CD14-positive monocyte (primary cell): Measurements from ENCODE around the gene CCDC85C. TPM values are rescaled to one million over a fixed set of nuclear protein-coding genes. Genes with fewer than 3 reads are reported as not detected.

ENCODE experiments used
- DNase-seq, 3 donors: peaks; one replicate each; pipeline ENCODE4 v3.0.0-alpha.2; 2011 to 2022
- H2AFZ ChIP-seq: 2 replicates; pipeline ENCODE4 v1.6.0; 2012; ENCODE audit warnings: mild to moderate bottlenecking, low read depth, low read length, inconsistent platforms; ENCODE audit not compliant: insufficient read depth, poor library complexity, severe bottlenecking
- H3K27ac ChIP-seq, 2 donors: 1 replicate in 1 of 2; 2 replicates in 1 of 2; pipeline ENCODE4 v1.5.1; 2012 to 2013; ENCODE audit warnings: low read length in 2 of 2, control low read depth in 1 of 2, inconsistent platforms in 1 of 2, low read depth in 1 of 2, mild to moderate bottlenecking in 1 of 2
- H3K27me3 ChIP-seq, 2 donors: one replicate each; pipeline versions ENCODE4 v1.6.0 to v1.6.1; 2011 to 2013; ENCODE audit warnings: low read length in 2 of 2; ENCODE audit not compliant: control insufficient read depth in 2 of 2, insufficient read depth in 2 of 2
- H3K36me3 ChIP-seq, 2 donors: replicated peaks in 1 of 2; 1 replicate in 1 of 2; 2 replicates in 1 of 2; pipeline versions ENCODE4 v1.5.1 to v1.6.1; 2012 to 2013; ENCODE audit warnings: low read length in 2 of 2, control low read depth in 1 of 2, inconsistent platforms in 1 of 2, mild to moderate bottlenecking in 1 of 2; ENCODE audit not compliant: insufficient read depth in 2 of 2, control insufficient read depth in 1 of 2
- H3K4me1 ChIP-seq, 2 donors: 1 replicate in 1 of 2; 2 replicates in 1 of 2; pipeline versions ENCODE4 v1.5.1 to v1.6.1; 2012 to 2013; ENCODE audit warnings: low read length in 2 of 2, control low read depth in 1 of 2, inconsistent platforms in 1 of 2, mild to moderate bottlenecking in 1 of 2, moderate library complexity in 1 of 2; ENCODE audit not compliant: insufficient read depth in 2 of 2, control insufficient read depth in 1 of 2
- H3K4me2 ChIP-seq: replicated peaks from 2 replicates; pipeline ENCODE3; 2012; ENCODE audit warnings: low read length, moderate library complexity, mild to moderate bottlenecking; ENCODE audit not compliant: poor library complexity, severe bottlenecking; ENCODE audit errors: extremely low read depth
- H3K4me3 ChIP-seq, 3 experiments: fragments of 200-600 bp in 1 of 3; sonication (generic) in 1 of 3; replicated peaks in 1 of 3; 1 replicate in 2 of 3; 2 replicates in 1 of 3; pipeline ENCODE4 v1.5.1; 2011 to 2013; ENCODE audit warnings: low read length in 3 of 3, mild to moderate bottlenecking in 3 of 3, control low read depth in 2 of 3, low read depth in 2 of 3, inconsistent platforms in 1 of 3, moderate library complexity in 1 of 3
- H3K79me2 ChIP-seq: 2 replicates; pipeline ENCODE4 v1.6.0; 2012; ENCODE audit warnings: mild to moderate bottlenecking, control low read depth, inconsistent platforms, low read length, moderate library complexity; ENCODE audit not compliant: insufficient read depth
- H3K9ac ChIP-seq: 2 replicates; pipeline ENCODE4 v1.6.0; 2017; ENCODE audit warnings: low read length, mild to moderate bottlenecking; ENCODE audit not compliant: insufficient read depth, poor library complexity, severe bottlenecking
- H3K9me3 ChIP-seq, 2 donors: replicated peaks in 1 of 2; 1 replicate in 1 of 2; 2 replicates in 1 of 2; pipeline versions ENCODE4 v1.5.1 to v1.6.1; 2012 to 2013; ENCODE audit warnings: low read length in 2 of 2, control low read depth in 1 of 2; ENCODE audit not compliant: control insufficient read depth in 1 of 2, insufficient read depth in 1 of 2
- H4K20me1 ChIP-seq: 2 replicates; pipeline ENCODE4 v1.6.0; 2012; ENCODE audit warnings: mild to moderate bottlenecking, low read length, control low read depth, moderate library complexity; ENCODE audit not compliant: insufficient read depth
- H3K27ac Mint-ChIP-seq, 7 donors: one replicate each; pipeline ENCODE4 v1.8.0; 2020; ENCODE audit warnings: mild to moderate bottlenecking in 7 of 7, mixed read lengths in 7 of 7, moderate library complexity in 6 of 7, inconsistent platforms in 2 of 7
- H3K27me3 Mint-ChIP-seq, 3 donors: one replicate each; pipeline ENCODE4 v1.8.0; 2021 to 2022; ENCODE audit warnings: low read depth in 3 of 3, mild to moderate bottlenecking in 3 of 3, mixed read lengths in 3 of 3, moderate library complexity in 3 of 3, inconsistent platforms in 1 of 3
- H3K36me3 Mint-ChIP-seq, 2 donors: one replicate each; pipeline ENCODE4 v1.8.0; 2020; ENCODE audit warnings: mixed read lengths in 2 of 2, inconsistent platforms in 1 of 2, mild to moderate bottlenecking in 1 of 2
- H3K4me1 Mint-ChIP-seq: one replicate; pipeline ENCODE4 v1.8.0; 2020; ENCODE audit warnings: mild to moderate bottlenecking, mixed read lengths
- H3K4me3 Mint-ChIP-seq, 2 donors: one replicate each; pipeline ENCODE4 v1.8.0; 2020; ENCODE audit warnings: mild to moderate bottlenecking in 2 of 2, mixed read lengths in 2 of 2, moderate library complexity in 1 of 2
- H3K9me3 Mint-ChIP-seq, 7 donors: one replicate each; pipeline ENCODE4 v1.8.0; 2020 to 2022; ENCODE audit warnings: mixed read lengths in 7 of 7, mild to moderate bottlenecking in 6 of 7, moderate library complexity in 6 of 7, inconsistent platforms in 2 of 7
- WGBS: methylation state at CpG from one replicate; pipeline ENCODE4 v1.1.5; 2013; ENCODE audit warnings: missing lambda C conversion rate; ENCODE audit not compliant: insufficient coverage; 5-methylcytosine and 5-hydroxymethylcytosine counted together
- intact Hi-C, 2 donors: fragments of 100-400 bp; cut with micrococcal nuclease; formaldehyde crosslinking; loops; one replicate each; pipeline versions ENCODE4 v1.15.0 to v1.15.1; 2023
- polyA plus RNA-seq, 3 donors: library from polyadenylated mRNA; depleted of rRNA in 1 of 3; unstranded in 2 of 3; stranded (reverse) in 1 of 3; fragments of 300-500 nt in 2 of 3; fragments of >200 nt in 1 of 3; fragmentation: Illumina TruSeq in 2 of 3; gene quantifications; 1 replicate in 2 of 3; 2 replicates in 1 of 3; pipeline ENCODE4 v1.2.3, GENCODE V29; 2012 to 2021
- TF ChIP-seq, protein P1 (sequence below): fragments of 200-600 bp; IDR thresholded peaks from one replicate; pipeline ENCODE4 v1.8.0; 2022; ENCODE audit warnings: antibody characterized with exemption, mild to moderate bottlenecking

CCDC85C gene
- polyA plus RNA-seq, 3 donors = under 0.01 to 0.03 TPM; not detected in 1

DNA sequence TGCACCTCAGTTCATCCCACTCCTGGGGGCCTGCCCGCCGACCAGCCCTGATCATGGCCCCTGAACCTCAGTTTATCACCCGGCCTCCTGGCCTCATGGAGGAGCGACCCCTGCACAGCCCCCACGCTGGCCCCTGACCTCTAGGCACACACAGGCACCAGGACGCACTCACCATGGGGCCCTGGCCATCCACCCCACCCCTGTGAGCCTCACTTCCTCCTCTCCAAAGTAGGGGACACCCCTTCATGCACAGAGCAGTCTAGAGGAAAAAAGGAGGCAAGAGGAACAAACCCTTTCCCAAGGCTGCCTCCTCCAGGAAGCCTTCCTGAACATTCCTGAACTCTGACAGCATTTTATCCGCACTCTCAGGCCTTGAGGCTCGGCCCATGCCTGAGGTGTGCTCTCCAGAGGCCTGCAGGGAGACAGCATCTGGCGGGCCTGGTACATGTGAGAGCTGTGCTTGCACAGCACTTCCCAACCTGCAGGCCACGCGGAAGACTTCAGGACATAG is 83.4 kb downstream of the CCDC85C start:
- H3K4me1 ChIP-seq = no peaks in the 10 kb centered on the region
- peak overlapping the region in 2 of 7 donors; percentile 18 to 36 for H3K27ac Mint-ChIP-seq
- H2AFZ ChIP-seq = no peak overlapping the region
- no peak overlapping the region for H3K4me3 Mint-ChIP-seq
- no peaks in the 10 kb centered on the region for H3K9me3 Mint-ChIP-seq
- no peaks in the 10 kb centered on the region for H3K79me2 ChIP-seq
- WGBS = 95% methylated on average over 11 of the region's 11 CpGs
- no peak overlapping the region for H3K27ac ChIP-seq
- no peak overlapping the region for H3K4me2 ChIP-seq
- no peaks in the 10 kb centered on the region for H3K36me3 Mint-ChIP-seq
- intact Hi-C loops = loop anchor here in 1 of 2 donors (5.0 kb wide), 1 partner anchor 362 kb away; no protein-coding TSS in a partner anchor
- H3K27me3 Mint-ChIP-seq = peaks cover 0 to 9% (median 5%) of the 10 kb centered on the region in 3 donors
- H3K9me3 ChIP-seq = no peaks in the 10 kb centered on the region
- H3K27me3 ChIP-seq = no peaks in the 10 kb centered on the region
- H3K9ac ChIP-seq = no peak overlapping the region
- no peaks in the 10 kb centered on the region for H3K36me3 ChIP-seq
- H3K4me3 ChIP-seq = no peak overlapping the region
- TF ChIP-seq, protein P1, sequence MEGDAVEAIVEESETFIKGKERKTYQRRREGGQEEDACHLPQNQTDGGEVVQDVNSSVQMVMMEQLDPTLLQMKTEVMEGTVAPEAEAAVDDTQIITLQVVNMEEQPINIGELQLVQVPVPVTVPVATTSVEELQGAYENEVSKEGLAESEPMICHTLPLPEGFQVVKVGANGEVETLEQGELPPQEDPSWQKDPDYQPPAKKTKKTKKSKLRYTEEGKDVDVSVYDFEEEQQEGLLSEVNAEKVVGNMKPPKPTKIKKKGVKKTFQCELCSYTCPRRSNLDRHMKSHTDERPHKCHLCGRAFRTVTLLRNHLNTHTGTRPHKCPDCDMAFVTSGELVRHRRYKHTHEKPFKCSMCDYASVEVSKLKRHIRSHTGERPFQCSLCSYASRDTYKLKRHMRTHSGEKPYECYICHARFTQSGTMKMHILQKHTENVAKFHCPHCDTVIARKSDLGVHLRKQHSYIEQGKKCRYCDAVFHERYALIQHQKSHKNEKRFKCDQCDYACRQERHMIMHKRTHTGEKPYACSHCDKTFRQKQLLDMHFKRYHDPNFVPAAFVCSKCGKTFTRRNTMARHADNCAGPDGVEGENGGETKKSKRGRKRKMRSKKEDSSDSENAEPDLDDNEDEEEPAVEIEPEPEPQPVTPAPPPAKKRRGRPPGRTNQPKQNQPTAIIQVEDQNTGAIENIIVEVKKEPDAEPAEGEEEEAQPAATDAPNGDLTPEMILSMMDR = no peak
- no peak for DNase-seq
- no peaks in the 10 kb centered on the region for H4K20me1 ChIP-seq
- no peaks in the 10 kb centered on the region for H3K4me1 Mint-ChIP-seq

DNA sequence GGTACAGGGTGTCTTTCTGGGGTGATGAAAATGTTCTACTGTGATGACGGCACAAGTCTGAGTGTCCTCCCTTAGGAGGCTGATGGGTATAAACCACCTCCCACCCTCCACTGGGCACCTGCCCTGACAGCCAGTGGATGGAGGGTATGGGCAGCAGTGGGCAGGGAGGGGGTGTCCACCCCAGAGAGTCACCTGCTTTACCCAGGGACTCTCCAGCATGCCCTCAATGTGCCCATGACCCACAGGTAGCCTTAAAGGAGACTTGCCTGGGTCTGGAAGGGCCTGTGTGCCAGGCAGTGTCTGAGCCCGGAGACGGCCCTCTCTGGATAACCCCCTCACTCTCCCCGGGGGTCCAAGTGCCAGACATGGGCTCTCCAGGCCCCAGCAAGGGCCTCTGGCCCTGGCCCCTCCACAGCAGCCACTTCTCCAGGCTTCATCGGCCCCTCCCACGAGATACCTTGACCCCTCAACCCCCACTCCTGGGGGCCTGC is 84.0 kb downstream of the CCDC85C start:
- intact Hi-C loops = loop anchor here (2.0 to 5.0 kb wide), 4 partner anchors 107 to 363 kb away; no protein-coding TSS in a partner anchor

More for the DNA sequence above, 84.0 kb downstream of the CCDC85C start:
- H3K27me3 Mint-ChIP-seq = peaks cover 0 to 9% (median 5%) of the 10 kb centered on the region in 3 donors
- H3K4me1 ChIP-seq = no peaks in the 10 kb centered on the region
- H3K9me3 Mint-ChIP-seq = no peaks in the 10 kb centered on the region
- DNase-seq = no peak
- no peak overlapping the region for H3K27ac ChIP-seq
- no peak overlapping the region for H2AFZ ChIP-seq
- H3K36me3 ChIP-seq = no peaks in the 10 kb centered on the region
- no peaks in the 10 kb centered on the region for H3K79me2 ChIP-seq
- TF ChIP-seq, protein P1 = no peak
- H3K4me3 ChIP-seq = no peak overlapping the region
- no peak overlapping the region for H3K9ac ChIP-seq
- no peaks in the 10 kb centered on the region for H4K20me1 ChIP-seq
- 94% methylated on average over 5 of the region's 6 CpGs for WGBS
- no peak overlapping the region for H3K4me2 ChIP-seq
- no peak overlapping the region for H3K27ac Mint-ChIP-seq
- no peaks in the 10 kb centered on the region for H3K9me3 ChIP-seq
- no peaks in the 10 kb centered on the region for H3K36me3 Mint-ChIP-seq
- no peaks in the 10 kb centered on the region for H3K27me3 ChIP-seq
- H3K4me3 Mint-ChIP-seq = no peak overlapping the region
- H3K4me1 Mint-ChIP-seq = no peaks in the 10 kb centered on the region
